GM12878 (cell line): Measurements from ENCODE around the gene C11orf65. TPM values are rescaled to one million over a fixed set of nuclear protein-coding genes. Genes with fewer than 3 reads are reported as not detected.

Experiments used
- ATAC-seq: fragments of 200-7000 bp; cut with Tn5 transposase; 3 replicates; pipeline ENCODE4 v1.9.1; 2020; ENCODE audit warnings: mild to moderate bottlenecking, moderate library complexity
- BruUV-seq: library from RNA; stranded (reverse); fragments of 400-500 nt; replicated peaks from 2 replicates; lab custom pipeline; 2021; lab: Mats Ljungman, UMichigan
- CTCF ChIA-PET: fragments of 300-600 bp; sonication (Branson Sonifier 250); formaldehyde crosslinking; extraction: SDS; loops from one replicate; lab custom pipeline; 2021; ENCODE audit warnings: inconsistent platforms; lab: Yijun Ruan, JAX
- POLR2A ChIA-PET: fragments of 350-600 bp; formaldehyde crosslinking; extraction: SDS; loops from one replicate; lab custom pipeline; 2021; ENCODE audit warnings: inconsistent platforms; lab: Charles Lee
- RAD21 ChIA-PET: fragments of 300-600 bp; sonication (Branson Sonifier 250); formaldehyde crosslinking; loops from one replicate; lab custom pipeline; 2023; ENCODE audit warnings: antibody characterized with exemption; ENCODE audit not compliant: unreplicated experiment; lab: Charles Lee
- SMC1A ChIA-PET: fragments of 300-600 bp; sonication (Branson Sonifier 250); formaldehyde crosslinking; loops from one replicate; lab custom pipeline; 2023; ENCODE audit not compliant: unreplicated experiment, uncharacterized antibody; lab: Charles Lee
- DNase-seq: peaks from one replicate; pipeline ENCODE4 v3.0.0-alpha.2; 2011; ENCODE audit warnings: low read depth, low spot score
- FAIRE-seq: peaks from 3 replicates; lab custom pipeline; 2011; peaks lifted over from hg19 to GRCh38; lab: Jason Lieb, UNC
- H2AFZ ChIP-seq: 2 replicates; pipeline ENCODE4 v1.6.0; 2011; ENCODE audit warnings: low read depth, low read length, control low read depth; ENCODE audit not compliant: control insufficient read depth
- H3K27ac ChIP-seq: 2 replicates; pipeline ENCODE4 v1.5.1; 2011; ENCODE audit warnings: control low read depth; ENCODE audit not compliant: control insufficient read depth, insufficient read depth
- H3K27me3 ChIP-seq, 2 experiments: replicated peaks in 1 of 2; 2 replicates each; pipeline versions ENCODE4 v1.6.0 to v1.6.1; 2011; ENCODE audit warnings: low read length in 1 of 2; ENCODE audit not compliant: control insufficient read depth in 2 of 2, insufficient read depth in 2 of 2
- H3K36me3 ChIP-seq, 2 experiments: 2 replicates each; pipeline ENCODE4 v1.5.1; 2011; ENCODE audit warnings: low read length in 1 of 2; ENCODE audit not compliant: control insufficient read depth in 2 of 2, insufficient read depth in 2 of 2
- H3K4me1 ChIP-seq: 2 replicates; pipeline ENCODE4 v1.6.1; 2011; ENCODE audit warnings: mild to moderate bottlenecking, low read length, moderate library complexity, mixed read lengths; ENCODE audit not compliant: control insufficient read depth, insufficient read depth
- H3K4me2 ChIP-seq: 2 replicates; pipeline ENCODE4 v1.6.0; 2011; ENCODE audit warnings: control low read depth; ENCODE audit not compliant: control insufficient read depth, insufficient read depth
- H3K4me3 ChIP-seq: fragments of 200-600 bp; sonication (generic); 2 replicates; pipeline ENCODE4 v1.5.1; 2016
- H3K79me2 ChIP-seq: 2 replicates; pipeline ENCODE4 v1.6.0; 2011; ENCODE audit warnings: low read length; ENCODE audit not compliant: control insufficient read depth, insufficient read depth
- H3K9ac ChIP-seq: 2 replicates; pipeline ENCODE4 v1.8.0; 2011; ENCODE audit warnings: low read length, control low read depth, mixed read lengths; ENCODE audit not compliant: control insufficient read depth, insufficient read depth
- H3K9me3 ChIP-seq: replicated peaks from 3 replicates; pipeline ENCODE4 v1.5.1; 2011; ENCODE audit warnings: mild to moderate bottlenecking, low read length; ENCODE audit not compliant: control insufficient read depth, insufficient read depth
- H4K20me1 ChIP-seq: 2 replicates; pipeline ENCODE4 v1.6.0; 2011; ENCODE audit not compliant: control insufficient read depth, insufficient read depth
- CEBPB ChIP-seq, 2 experiments: fragments of 150-350 bp in 1 of 2; IDR thresholded peaks; 2 replicates each; pipeline ENCODE4 v1.6.1; 2012 to 2014; ENCODE audit warnings: low read depth in 2 of 2, low read length in 2 of 2, borderline replicate concordance in 1 of 2, inconsistent platforms in 1 of 2
- CEBPZ ChIP-seq: fragments of 150-350 bp; IDR thresholded peaks from 2 replicates; pipeline ENCODE4 v1.6.1; 2016; ENCODE audit warnings: low read depth, low read length
- HDGF ChIP-seq: fragments of 450-650 bp; IDR thresholded peaks from 2 replicates; pipeline ENCODE4 v1.6.1; 2016; ENCODE audit warnings: antibody characterized with exemption
- MEF2A ChIP-seq: IDR thresholded peaks from 2 replicates; pipeline ENCODE4 v1.6.1; 2011; ENCODE audit warnings: low read depth, mild to moderate bottlenecking, low read length, moderate library complexity; ENCODE audit not compliant: insufficient read depth
- RAD51 ChIP-seq: fragments of 450-650 bp; IDR thresholded peaks from 2 replicates; pipeline ENCODE4 v1.6.1; 2016; ENCODE audit warnings: moderate library complexity, mild to moderate bottlenecking, inconsistent platforms
- REST ChIP-seq: IDR thresholded peaks from 2 replicates; pipeline ENCODE4 v1.6.1; 2012; ENCODE audit warnings: mild to moderate bottlenecking, low read depth, low read length
- ZNF217 ChIP-seq: fragments of 450-650 bp; IDR thresholded peaks from 2 replicates; pipeline ENCODE4 v1.6.1; 2017; ENCODE audit warnings: antibody characterized with exemption, mild to moderate bottlenecking
- WGBS: methylation state at CpG from one replicate; pipeline ENCODE4 v1.1.6; 2016; ENCODE audit warnings: low lambda C conversion rate; ENCODE audit not compliant: insufficient replicate concordance, insufficient coverage; ENCODE audit errors: missing lambda C conversion rate; 5-methylcytosine and 5-hydroxymethylcytosine counted together
- in situ Hi-C: fragments of 300-500 bp; cut with MboI; formaldehyde crosslinking; loops from 9 replicates; pipeline ENCODE4 v1.14.3; 2018; ENCODE audit warnings: mixed read lengths
- intact Hi-C: fragments of 100-400 bp; cut with micrococcal nuclease; formaldehyde crosslinking; loops from one replicate; pipeline ENCODE4 v1.14.2; 2022; ENCODE audit not compliant: unreplicated experiment
- polyA plus RNA-seq, 11 experiments: library from polyadenylated mRNA; depleted of rRNA in 4 of 11; unstranded in 6 of 11; stranded (reverse) in 5 of 11; fragments of >200 nt; fragmentation: Nextera tagmentation in 4 of 11; fragmentation: Illumina TruSeq in 1 of 11; extraction: Ambion mirVana in 4 of 11; extraction: Trizol in 1 of 11; gene quantifications; 1 replicate in 1 of 11; 2 replicates in 10 of 11; pipeline versions ENCODE4 v1.2.1 to v1.2.3, GENCODE V29; 2011 to 2016; ENCODE audit warnings: inconsistent platforms in 2 of 11, missing spikeins in 2 of 11, low read depth in 1 of 11
- total RNA-seq, 4 experiments: library from RNA; depleted of rRNA in 3 of 4; stranded (reverse); fragments of >200 nt in 3 of 4; fragmentation: Illumina TruSeq in 1 of 4; extraction: Trizol in 1 of 4; gene quantifications; 2 replicates each; pipeline versions ENCODE4 v1.2.1 to v1.2.3, GENCODE V29; 2013 to 2021

The C11orf65 gene
- total and polyA plus RNA-seq, 10 of the 15 experiments (the other 5 are each of a cell fraction or from before 2014, with no cell fraction given), result 0.71 to 2.0 (median 1.2) TPM

GRCh38 chr11:108345767-108346166 lies 121.6 kb downstream of the C11orf65 start:
- Histone ChIP-seq H3K4me1 (no peaks in the 10 kb centered on the region), H3K9me3 (no peaks in the 10 kb centered on the region), H4K20me1 (no peaks in the 10 kb centered on the region)
- RAD21 ChIA-PET, result no interaction called here
- TF ChIP-seq HDGF (no peak), RAD51 (no peak), MEF2A (no peak), REST (no peak), CEBPB (IDR thresholded peaks at IDR 0.05; ENCODE audit: borderline replicate concordance in 1 of 2, low read depth in 2 of 2, low read length in 2 of 2) (no peak), ZNF217 (no peak), CEBPZ (no peak)
- TF ChIP-seq, all 136 proteins: peak for 0
- DNase-seq (no peak), FAIRE-seq (no peak), ATAC-seq (no peak)
- ChIA-PET SMC1A (interaction anchor here (0.8 to 1.4 kb wide), 4 partner anchors 10 to 301 kb away, joined by 4 read pairs; no protein-coding TSS in a partner anchor), CTCF (interaction anchor here (0.7 to 1.2 kb wide), 2 partner anchors 105 to 310 kb away, joined by 3 read pairs; no protein-coding TSS in a partner anchor), POLR2A (no interaction called here)
- Histone ChIP-seq H3K9ac (no peak overlapping the region), H2AFZ (no peak overlapping the region), H3K27ac (no peak overlapping the region), H3K4me2 (no peak overlapping the region), H3K79me2 (no peaks in the 10 kb centered on the region), H3K4me3 (no peak overlapping the region), H3K27me3 (no peaks in the 10 kb centered on the region), H3K36me3 (peaks cover 0 to 7% of the 10 kb centered on the region in 2 experiments; a peak in 1 of 4 replicates)
- BruUV-seq, result no TSS peak
- 99% methylated on average over 4 of the region's 4 CpGs for WGBS
- in situ Hi-C loops, result no loop called here
- intact Hi-C loops, result no loop called here
